HS-5 (cell line): Measurements from ENCODE around the gene DRD3.

Source experiments
- DNase-seq: peaks from one replicate; pipeline ENCODE4 v3.0.0-alpha.2; 2012; ENCODE audit warnings: low read depth

Gene DRD3

DNA sequence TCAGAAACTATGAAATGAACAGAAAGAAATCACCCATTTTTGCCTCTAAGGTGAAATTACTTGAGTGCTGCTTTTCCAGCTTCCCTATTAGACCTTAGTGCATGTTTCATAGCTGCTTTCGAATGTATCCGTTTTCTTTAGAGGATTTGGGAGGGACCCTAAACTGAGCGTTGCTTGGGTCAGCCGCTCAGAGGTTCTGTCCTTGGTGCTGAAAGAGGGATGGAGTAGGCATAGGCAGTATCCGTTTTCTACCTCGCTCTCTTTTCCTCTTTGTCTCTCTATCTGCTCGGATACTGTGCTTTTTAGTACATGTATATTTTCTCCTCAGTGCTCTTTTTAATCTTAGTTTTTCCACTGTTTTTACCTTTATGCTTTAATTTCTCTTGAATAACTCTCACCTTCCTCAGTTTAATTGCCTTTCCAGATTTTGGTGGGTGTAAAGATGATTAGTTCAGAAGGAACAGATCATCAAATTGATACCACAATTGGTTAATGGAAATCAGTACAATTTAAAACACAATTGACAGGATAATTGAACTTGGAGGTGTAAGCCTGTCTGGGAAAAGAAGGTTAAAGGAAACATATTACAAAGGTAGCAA is at the start of gene DRD3:
DRD3 (minus strand) TSS at position 283 of the 599 bp plus-strand sequence. CDS start 7,060 bp downstream, outside the sequence.
- DNase-seq: no peak

DNA sequence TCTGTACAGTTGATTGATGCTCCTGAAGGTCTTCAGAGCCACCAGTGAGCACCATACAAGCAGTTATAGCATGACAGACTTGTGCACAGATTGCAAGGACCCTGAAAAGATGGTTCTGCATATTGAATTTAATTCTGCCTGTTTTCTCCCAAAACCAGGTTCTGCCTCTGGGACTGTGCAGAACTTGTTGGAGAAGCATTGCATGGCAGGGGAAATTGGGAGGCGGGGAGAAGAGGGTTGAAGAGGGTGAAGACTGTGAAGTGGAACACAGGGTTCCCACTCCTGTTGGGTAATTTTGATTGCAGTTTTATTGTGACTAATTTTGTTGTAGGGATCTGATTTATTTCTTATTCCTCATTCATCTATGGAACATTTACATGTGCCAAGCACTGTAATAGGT is 48.2 kb upstream of the DRD3 start:
- DNase-seq: no peak

DNA sequence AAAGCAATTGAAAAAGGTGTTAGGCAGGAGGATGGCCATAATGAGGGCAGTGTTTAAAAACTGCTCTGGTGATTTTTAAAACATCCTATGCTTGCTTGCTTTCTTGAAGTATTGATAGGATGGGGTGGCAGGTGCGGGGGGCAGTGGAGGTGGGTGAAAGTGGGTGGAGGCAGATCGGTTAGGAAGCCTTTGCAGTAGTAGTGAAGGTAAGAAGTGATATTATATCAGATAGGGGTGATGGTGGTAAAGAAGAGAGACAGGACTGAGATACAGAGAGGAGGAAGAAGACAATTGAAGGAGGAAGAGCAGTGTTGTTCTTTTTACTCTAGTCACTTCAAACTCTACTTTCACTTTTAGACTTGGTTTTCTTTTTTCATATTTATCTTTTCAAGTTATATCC is 47.5 kb upstream of the DRD3 start:
- no peak for DNase-seq

DNA sequence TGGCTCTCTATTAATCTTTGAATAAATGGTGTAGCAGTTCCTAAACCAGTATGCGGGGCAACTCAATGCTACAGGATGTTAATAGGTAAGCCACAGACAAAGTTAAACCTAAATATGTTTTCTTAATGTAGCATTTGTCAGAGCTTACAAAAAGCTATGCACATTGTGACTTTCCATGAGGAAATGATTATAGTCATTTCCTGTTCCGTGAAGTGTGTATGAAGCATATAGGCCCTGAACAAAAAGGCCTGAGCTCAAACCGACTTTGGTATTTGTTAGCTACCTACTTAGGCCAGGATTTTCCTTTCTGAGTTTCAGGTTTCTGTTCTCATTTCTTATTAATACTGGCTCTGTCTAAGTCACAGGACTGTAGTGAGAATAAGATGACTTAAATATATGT is 44.3 kb upstream of the DRD3 start:
- no peak for DNase-seq

DNA sequence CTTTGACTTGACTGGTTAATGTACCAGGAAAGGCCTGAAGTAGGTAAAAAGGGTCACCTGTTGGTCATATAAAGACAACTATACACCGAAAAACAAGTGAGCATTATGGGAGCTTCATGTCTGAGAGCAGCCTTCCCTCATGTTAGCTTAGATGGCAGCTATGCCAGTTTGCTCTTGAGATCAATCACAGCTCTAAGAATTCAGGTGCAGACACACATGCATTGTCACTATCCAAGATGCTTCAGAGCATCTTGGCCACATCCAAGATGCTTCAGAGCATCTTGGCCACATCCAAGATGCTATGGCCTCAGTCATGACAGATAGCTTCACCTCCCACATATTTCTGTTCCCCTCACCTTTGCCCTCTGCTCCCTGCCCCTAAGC is 43.0 kb upstream of the DRD3 start:
- DNase-seq: no peak

DNA sequence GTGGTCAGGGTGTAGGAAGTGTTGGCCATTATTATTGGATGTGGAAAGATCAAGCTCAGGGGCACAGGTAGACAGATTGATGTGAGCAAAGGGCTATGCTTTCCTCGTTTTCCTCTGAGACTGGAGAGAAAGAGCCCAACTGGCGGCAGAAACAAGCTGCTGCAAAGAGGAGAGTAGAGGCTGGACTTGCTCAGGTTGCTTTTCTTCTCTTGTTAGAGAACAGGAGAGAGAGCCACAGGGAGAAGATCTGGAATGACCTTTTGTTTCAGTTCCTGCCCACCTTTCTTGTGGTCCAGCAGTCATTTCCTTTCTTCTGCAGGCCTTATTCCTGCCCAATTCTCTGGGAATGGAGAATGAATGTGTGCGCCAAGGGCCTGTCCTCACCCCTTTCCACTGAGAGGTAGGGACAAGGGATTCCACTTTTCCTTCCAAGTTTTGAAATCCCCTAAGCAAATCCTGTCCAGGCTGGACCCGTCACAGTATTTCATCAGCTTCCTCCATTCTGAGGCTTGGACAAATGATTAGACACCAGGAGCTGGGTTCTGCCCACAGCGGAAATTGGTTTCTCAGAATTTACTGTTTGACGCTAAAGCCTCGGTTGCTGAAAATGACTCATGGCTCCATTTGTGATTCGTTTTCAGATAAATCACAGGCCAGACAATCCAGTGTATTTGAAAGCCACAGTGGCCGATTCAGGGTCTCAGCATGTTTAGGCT is 42.5 kb upstream of the DRD3 start:
- peak; percentile 16 for DNase-seq

DNA sequence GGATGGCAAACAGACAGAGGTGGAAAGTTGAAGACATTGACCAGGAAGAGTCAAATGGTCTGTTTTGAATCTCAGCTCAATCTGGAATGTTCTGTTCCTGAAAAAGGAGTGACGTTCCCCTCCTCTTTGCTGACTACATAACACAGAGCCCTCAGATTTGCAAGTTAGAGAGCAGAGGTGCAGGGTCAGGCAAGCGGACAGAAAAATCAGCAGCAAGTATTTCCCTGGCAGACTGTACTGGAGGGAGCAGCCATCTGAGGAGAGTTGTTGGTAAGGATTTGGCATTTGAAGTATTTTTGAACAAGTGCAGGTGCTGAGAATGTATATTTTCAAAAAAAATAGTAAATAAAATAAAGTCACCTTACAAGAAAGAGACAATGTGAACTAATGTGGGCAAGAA is 40.9 kb upstream of the DRD3 start:
- DNase-seq: no peak

DNA sequence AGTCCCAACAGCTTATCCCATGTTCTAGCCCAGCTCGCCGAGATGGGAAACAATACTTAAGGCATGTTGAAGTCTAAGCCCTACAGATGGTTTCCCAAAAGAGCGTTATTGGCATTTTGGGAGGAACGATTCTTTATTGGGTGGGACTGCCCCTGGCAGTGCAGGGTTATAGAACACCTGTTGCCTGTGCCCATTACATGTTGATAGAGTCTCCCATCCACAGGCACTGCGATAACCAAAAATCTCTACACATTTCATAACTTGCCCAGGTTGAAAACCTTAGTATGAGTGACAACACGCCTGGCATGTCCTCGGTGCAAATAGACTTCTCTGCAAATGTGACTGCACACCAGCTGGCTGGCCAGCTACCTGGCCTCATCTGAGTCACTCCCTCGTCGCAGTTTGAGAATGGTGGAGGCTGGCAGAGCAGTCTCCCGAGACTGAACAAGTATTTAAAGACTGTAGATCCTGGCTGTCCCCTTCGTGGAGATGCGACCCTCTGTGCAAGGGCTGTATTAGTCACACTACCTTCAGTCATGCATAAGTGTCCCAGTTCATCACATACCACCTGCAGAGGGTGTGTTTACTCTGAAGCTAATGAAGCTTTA is 39.8 kb upstream of the DRD3 start:
- DNase-seq: no peak

DNA sequence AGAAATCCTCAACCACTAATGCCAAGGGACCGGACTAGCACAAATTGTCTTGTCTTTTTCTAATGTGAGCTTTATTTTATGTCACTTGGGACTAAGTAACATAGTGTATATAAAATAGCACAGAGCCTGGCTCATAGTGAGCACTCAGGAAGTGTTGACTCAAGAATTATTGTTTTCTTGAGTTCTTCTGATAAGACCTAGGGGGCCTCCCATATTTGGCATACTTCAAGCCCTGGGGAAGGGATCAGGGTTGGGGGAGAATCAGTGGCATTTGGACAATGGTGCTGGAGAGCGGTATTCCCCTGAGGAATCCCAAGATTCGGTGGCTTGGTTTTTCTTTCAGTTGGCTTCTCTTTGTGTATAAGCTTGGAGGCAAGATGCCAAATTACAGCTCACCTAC is 39.2 kb upstream of the DRD3 start:
- no peak for DNase-seq

DNA sequence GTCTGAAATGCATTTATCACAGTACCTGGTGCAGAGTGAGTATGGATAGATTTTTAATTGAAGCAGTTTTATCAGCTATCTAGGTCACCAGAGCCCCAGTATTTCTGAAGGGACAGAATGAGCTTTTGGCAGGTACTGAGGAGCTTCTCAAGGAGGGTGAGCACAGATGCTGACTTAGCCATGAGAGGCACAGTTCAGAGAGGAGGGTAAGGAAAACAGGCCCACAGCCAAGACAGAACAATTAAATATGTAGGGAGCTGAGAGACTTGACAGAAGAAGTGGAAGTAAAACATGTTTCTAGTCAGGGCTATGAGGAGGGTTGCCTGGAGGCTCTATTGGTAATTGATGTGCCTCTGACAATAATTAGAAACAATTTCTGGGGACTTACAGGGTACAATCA is 38.4 kb upstream of the DRD3 start:
- no peak for DNase-seq

DNA sequence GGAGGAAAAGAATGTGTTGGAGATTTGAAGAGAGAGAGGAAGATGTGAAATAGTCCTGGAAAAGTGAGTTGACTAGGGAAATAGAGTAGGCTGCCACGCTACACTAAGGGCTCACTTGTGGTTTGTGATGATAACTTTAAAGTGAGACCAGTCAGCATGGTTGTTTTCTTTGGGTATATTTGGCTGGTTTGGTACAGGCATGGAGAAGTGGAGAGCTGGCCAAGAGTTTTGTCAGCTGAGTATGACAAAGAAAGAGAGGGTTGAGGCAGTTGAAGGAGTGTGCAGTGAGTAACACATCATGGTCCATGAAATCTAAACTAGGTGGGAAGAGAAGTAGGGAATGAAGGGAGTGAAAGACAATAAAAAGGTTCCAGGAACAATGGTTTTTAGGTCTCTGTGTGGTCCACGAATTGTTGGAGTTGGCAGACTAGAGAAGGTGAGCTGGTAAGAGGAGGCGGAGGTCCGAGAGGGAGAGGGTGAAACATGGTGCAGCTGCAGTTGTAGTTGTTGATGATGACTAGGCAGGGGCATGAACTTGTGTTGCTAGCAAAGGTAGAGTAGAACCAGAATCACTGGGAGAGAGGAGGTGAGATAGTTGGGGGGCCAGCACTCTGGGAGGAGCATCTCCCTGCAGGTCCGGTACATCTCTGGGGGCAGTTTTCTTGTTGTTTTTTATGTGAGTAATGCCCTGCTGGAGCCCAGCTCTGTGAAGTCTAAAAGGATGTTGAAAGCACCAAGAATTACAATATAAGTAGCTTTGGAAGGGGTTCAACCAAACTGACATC is 37.5 kb upstream of the DRD3 start:
- DNase-seq: no peak

DNA sequence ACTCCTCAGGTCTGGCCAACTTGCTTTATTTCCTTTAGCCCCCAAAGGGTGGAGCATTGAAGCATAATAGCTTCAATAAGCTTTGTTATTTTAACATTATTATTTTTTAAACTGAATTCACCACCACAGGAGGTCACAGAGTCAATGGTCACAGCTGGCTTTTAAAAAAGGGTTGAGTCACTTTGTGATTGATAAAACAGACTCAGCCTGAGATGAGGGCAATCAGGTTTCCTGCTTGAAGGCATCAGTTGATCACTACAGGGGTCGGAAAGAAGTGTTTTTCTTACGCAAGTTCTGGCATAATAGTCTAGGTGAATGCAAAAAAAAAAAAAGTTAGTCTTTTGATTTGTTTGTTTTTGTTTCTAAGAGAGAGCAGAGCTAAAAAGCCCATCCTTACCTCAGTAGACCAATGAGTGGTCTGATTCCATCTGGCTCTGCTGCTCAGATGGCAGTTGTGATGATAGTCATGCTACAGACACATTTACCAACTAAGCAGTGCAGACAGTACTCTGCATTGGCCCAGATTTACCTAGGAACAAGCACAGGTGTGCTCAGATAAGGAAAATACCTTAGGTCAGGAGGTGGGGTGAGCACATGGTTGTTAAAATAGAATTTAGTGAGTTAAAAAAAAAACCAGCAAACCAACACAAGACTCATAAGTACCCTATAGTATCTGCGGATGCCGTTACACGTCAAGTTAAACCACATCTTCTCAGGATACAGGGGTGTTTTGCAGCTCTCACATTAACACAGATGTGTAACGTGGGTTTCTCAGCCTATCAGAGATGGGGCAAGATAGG is 35.9 kb upstream of the DRD3 start:
- no peak for DNase-seq

DNA sequence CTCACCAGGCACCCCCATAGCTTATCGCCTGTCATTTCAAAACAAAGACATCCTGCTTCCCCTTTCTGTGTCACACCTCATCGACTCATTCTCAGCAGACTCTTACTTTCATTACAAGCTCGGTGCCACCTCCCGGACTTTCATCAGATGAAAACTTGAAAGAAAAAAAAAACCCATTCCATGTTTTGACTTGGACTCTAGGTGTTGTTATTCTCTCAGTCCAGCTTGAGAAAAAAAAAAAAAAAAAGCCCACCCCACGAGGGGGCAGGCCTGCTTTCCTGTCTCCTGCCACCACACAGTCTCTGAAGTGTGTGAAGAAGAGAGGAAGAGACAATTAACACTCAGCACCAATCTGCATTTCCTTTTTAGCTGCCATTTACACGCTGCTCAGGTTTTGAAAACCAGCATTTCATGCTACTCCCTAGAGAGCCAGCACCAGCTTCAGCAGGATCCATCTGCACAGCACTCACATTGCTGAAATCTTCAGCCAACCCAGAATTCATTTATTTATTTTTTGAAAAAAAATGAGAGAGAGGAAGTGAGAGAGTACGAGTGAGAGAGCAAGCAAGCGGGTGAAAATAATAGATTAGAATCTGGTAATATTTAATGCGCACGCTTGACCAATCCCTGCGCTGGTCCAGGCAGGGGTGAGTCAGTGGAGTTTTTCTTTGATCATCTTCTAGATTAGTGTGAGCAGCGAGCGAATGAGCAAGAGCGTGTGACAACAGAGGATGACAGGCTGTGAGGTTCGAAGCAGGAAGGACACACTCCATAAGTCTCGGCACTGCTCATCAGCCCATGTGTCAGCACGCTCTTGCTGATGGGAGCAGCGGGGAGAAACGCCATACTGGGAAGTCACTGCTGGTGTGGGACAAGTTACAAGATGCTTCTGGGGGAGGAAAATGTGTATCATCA is 35.0 kb upstream of the DRD3 start:
- peak; percentile 59 for DNase-seq

DNA sequence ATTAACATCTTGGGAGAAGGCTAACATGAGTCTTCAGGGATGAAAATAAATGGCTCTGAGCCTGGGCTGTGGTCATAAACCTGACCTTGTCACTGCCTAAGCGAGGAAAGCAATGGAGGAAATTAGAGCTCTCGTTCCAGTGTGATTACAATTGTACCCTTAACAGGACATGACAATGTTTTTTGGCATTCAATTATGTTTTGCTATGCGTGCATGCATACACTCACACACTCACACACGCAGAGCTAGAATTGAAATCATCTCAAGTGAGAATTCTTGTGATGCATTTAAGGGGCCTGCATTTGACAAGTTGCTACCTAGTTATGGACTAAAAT is 34.4 kb upstream of the DRD3 start:
- DNase-seq: no peak

DNA sequence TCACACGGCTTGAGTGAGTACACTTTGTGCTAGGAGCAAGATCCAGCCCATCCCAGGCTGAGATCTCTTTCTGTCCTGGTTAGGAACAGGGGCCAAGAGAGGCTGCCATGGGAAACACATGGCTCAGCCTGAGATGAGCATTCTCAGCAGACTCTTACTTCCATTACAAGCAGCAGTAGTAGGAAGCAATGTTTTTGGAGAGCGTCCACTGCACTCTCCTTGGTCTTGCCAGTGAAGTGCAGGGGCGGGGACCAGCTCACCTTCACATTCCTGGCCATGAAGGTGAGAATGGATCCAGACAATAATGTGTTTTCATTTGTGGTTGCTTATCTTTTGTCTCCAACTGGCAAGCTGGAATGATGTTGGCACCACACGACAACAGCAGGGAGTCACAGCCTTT is 33.8 kb upstream of the DRD3 start:
- no peak for DNase-seq

DNA sequence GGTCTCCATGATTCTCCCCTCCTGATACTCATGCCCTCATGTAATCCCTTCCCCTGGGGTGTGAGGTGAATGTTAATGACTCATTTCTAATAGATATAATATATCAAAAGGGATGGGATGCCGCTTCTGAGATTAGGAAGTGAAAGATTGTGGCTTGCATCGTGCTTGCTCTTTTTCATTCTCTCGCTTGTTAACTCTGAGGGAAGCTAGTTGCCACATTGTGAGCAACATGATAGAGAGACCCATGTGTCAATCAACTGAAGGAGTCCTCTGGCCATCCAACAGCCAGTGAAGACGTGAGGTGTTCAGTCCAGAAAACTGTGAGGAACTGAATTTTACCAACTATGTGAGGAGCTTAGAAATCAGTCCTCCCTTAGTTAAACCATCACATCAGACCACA is 28.9 kb upstream of the DRD3 start:
- DNase-seq: no peak

DNA sequence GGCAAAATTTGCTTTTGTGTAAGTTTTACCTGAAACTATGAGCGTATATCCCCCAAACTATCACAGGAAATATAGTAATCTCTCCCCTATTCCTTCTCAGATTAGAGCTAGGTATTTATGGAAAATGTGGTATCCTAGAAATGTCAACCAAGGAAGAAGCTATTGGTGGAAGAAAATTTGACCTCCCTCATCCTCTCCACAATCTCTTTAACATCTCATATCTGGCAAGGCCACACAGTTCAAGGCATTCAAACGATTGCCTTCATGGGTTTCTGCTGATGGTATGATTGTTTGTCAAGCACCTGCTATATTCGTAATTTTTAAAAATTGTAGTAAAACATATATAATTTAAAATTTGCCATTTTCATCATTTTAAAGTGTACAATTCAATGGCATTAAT is 27.5 kb upstream of the DRD3 start:
- DNase-seq: no peak

DNA sequence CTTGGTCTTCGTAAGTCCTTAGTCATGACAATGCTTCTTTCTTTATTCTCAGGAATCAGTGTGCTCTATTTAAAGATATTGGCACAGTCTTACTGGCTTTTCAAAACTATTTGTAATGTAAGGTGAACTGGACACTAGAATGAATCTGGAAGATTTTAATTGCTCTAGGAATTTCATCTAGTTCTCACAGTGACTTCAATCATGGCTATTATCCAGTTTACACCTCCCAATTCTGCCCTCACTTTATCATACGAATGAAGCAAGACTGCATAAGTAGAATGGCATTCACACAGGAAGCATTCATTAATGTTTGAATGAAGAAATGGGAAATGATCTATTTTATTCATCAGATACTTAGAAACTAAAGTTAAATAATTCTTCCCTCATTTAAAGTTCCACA is 26.7 kb upstream of the DRD3 start:
- no peak for DNase-seq

DNA sequence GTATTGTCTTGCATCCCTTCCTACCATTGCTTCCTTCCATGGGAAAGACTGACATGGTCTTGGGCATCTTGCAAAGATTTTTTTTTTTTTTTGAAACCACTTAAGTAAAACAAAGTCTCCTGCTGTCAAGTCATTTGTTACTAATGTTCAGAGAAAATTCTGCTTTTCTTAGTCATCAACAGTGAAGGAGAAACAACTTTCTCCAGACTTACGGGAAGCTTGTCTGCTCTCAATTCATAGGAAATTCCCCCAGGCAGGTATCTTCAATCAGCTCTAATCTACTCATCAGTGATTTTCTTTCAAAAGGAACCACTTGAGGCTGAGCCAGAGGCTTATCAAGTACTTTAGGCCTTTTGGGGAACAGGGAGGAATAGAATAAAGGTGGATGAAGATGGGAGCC is 15.9 kb upstream of the DRD3 start:
- DNase-seq: no peak

DNA sequence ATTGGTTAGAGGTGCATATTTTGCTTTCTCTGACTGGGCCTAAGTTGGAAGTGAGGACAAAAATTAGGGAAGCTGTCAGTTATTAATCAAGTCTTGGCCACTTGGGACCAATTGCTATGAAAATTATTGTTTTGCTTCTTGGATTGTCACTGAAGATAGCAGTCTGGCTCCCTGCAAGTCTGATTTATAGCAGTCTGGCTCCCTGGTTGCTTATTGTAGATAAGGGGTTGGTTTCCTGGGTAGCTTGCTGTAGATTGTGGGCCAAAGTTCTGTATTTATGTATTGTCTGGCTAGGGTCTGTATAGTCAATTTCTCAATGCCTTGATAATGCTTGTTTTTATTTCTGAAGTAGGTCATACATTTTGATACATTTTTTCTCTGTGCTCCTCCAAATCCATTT is 13.3 kb upstream of the DRD3 start:
- no peak for DNase-seq

DNA sequence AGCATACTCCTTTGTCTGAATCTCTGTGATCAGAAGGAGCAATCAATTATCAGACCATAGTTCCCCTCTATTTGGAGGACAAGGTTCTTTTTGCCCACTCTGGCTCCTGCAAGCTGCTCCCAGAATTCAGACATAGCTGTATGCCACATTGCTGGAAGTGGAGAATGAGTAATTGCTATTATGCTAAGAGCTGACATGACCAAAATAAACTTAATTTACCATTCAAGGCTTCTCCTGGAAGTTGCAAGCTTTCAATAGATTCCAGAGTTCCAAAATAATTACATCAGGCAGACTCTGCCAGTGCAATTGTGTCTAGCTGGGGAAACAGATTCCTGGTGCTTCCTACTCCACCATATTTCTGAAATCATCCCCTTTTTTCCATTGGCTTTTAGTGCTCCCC is 7.6 kb upstream of the DRD3 start:
- no peak for DNase-seq
